ENCODE measurements around the gene SLC6A6. TPM values are rescaled to one million over a fixed set of nuclear protein-coding genes. Genes with fewer than 3 reads are reported as not detected.

The SLC6A6 gene
- total RNA-seq, 3 donors from 2014 or later, result 22.1 to 52.4 (median 27.5) TPM

GRCh38 chr3:14369675-14370669 lies 32.4 kb upstream of the SLC6A6 start:
- Histone ChIP-seq H3K27me3 (no peaks in the 10 kb centered on the region), H3K4me1 (peaks cover 3 to 10% of the 10 kb centered on the region in 2 donors), H3K4me3 (no peak overlapping the region), H3K27ac (peak overlapping the region in 1 of 2 donors; percentile 41), H3K9me3 (no peaks in the 10 kb centered on the region), H3K36me3 (no peaks in the 10 kb centered on the region)
- no peak for TF ChIP-seq POLR2A (IDR thresholded peaks at IDR 0.05)
- TF ChIP-seq CTCF (IDR thresholded peaks at IDR 0.05), result no peak
- TF ChIP-seq POLR2AphosphoS5 (IDR thresholded peaks at IDR 0.05), result no peak
- no peak for DNase-seq (ENCODE audit: low spot score in 2 of 2)
- intact Hi-C loops (cut with DNase I; ENCODE audit: low total_unique reads), result loop anchor here (2.0 kb wide), 1 partner anchor 27 kb away; no protein-coding TSS in a partner anchor

- Histone ChIP-seq H3K4me3 (no peak overlapping the region), H3K27ac (peak overlapping the region; percentile 38 to 41), H3K27me3 (no peaks in the 10 kb centered on the region), H3K4me1 (peaks cover 3 to 10% of the 10 kb centered on the region in 2 donors), H3K36me3 (no peaks in the 10 kb centered on the region), H3K9me3 (no peaks in the 10 kb centered on the region)
- no peak for DNase-seq (ENCODE audit: low spot score in 2 of 2)
- intact Hi-C loops (cut with DNase I; ENCODE audit: low total_unique reads), result loop anchor here (2.0 kb wide), 1 partner anchor 26 kb away; no protein-coding TSS in a partner anchor
- no peak for TF ChIP-seq CTCF (IDR thresholded peaks at IDR 0.05)
- TF ChIP-seq POLR2A (IDR thresholded peaks at IDR 0.05), result no peak
- TF ChIP-seq POLR2AphosphoS5 (IDR thresholded peaks at IDR 0.05), result no peak
Measured at GRCh38 chr3:14370720-14371572, 31.5 kb upstream of the SLC6A6 start.

- intact Hi-C loops (cut with DNase I; ENCODE audit: low total_unique reads), result loop anchor here (2.0 kb wide), 1 partner anchor 25 kb away; no protein-coding TSS in a partner anchor
- peak; percentile 75 to 80 for DNase-seq (ENCODE audit: low spot score in 2 of 2)
- TF ChIP-seq CTCF (IDR thresholded peaks at IDR 0.05) (no peak), POLR2AphosphoS5 (IDR thresholded peaks at IDR 0.05) (peak in 1 of 3 donors; percentile 32), POLR2A (IDR thresholded peaks at IDR 0.05) (no peak)
- no peaks in the 10 kb centered on the region for H3K27me3 ChIP-seq
- no peak overlapping the region for H3K4me3 ChIP-seq
- H3K4me1 ChIP-seq, result peaks cover 3 to 10% of the 10 kb centered on the region in 2 donors
- peak overlapping the region; percentile 38 to 41 for H3K27ac ChIP-seq
- no peaks in the 10 kb centered on the region for H3K36me3 ChIP-seq
- no peaks in the 10 kb centered on the region for H3K9me3 ChIP-seq
Measured at GRCh38 chr3:14371573-14372474, 30.6 kb upstream of the SLC6A6 start.

GRCh38 chr3:14372587-14372986 lies 29.8 kb upstream of the SLC6A6 start:
- H3K9me3 ChIP-seq, result no peaks in the 10 kb centered on the region
- H3K4me3 ChIP-seq, result no peak overlapping the region
- H3K36me3 ChIP-seq, result no peaks in the 10 kb centered on the region
- no peak for DNase-seq (ENCODE audit: low spot score in 2 of 2)
- peak overlapping the region in 1 of 2 donors; percentile 41 for H3K27ac ChIP-seq
- H3K4me1 ChIP-seq, result peaks cover 3 to 10% of the 10 kb centered on the region in 2 donors
- no peak for TF ChIP-seq POLR2AphosphoS5 (IDR thresholded peaks at IDR 0.05)
- no peak for TF ChIP-seq CTCF (IDR thresholded peaks at IDR 0.05)
- TF ChIP-seq POLR2A (IDR thresholded peaks at IDR 0.05), result no peak
- H3K27me3 ChIP-seq, result no peaks in the 10 kb centered on the region
- intact Hi-C loops (cut with DNase I; ENCODE audit: low total_unique reads), result no loop called here

Measured in breast epithelium (tissue), 4 donors.